HTERT RPE-1 (cell line): ENCODE measurements around the gene IL22RA1.

Experiments
- in situ Hi-C: fragments of 300-500 bp; cut with MboI; formaldehyde crosslinking; loops from 4 replicates; pipeline ENCODE4 v1.14.3; 2020; ENCODE audit warnings: low sequenced_read_pairs

The IL22RA1 gene

GRCh38 chr1:24142546-24143534 lies at the start of gene IL22RA1:
IL22RA1 (minus strand) TSS chr1:24143140; CDS start chr1:24143082, 58 bp downstream.
- in situ Hi-C loops = no loop called here

GRCh38 chr1:24191860-24192259 lies 48.9 kb upstream of the IL22RA1 start:
- in situ Hi-C loops = no loop called here

- in situ Hi-C loops = no loop called here
Measured at GRCh38 chr1:24190983-24191461, 48.1 kb upstream of the IL22RA1 start.

- in situ Hi-C loops = no loop called here
Measured at GRCh38 chr1:24189528-24189927, 46.6 kb upstream of the IL22RA1 start.

- in situ Hi-C loops = no loop called here
Measured at GRCh38 chr1:24186993-24187790, 44.3 kb upstream of the IL22RA1 start, which contains the start of gene IFNLR1. IFNLR1 (minus strand) TSS chr1:24187289; CDS start chr1:24187248, 41 bp downstream.

- in situ Hi-C loops = no loop called here
Measured at GRCh38 chr1:24186711-24186992, 43.7 kb upstream of the IL22RA1 start.

- in situ Hi-C loops = no loop called here
Measured at GRCh38 chr1:24186031-24186710, 43.2 kb upstream of the IL22RA1 start.

GRCh38 chr1:24185076-24185475 lies 42.1 kb upstream of the IL22RA1 start:
- in situ Hi-C loops = no loop called here

- in situ Hi-C loops = no loop called here
Measured at GRCh38 chr1:24182061-24182460, 39.1 kb upstream of the IL22RA1 start.

- in situ Hi-C loops = no loop called here
Measured at GRCh38 chr1:24181619-24182018, 38.7 kb upstream of the IL22RA1 start.

GRCh38 chr1:24180676-24181075 lies 37.7 kb upstream of the IL22RA1 start:
- in situ Hi-C loops = no loop called here

GRCh38 chr1:24179251-24179840 lies 36.4 kb upstream of the IL22RA1 start:
- in situ Hi-C loops = no loop called here

GRCh38 chr1:24178407-24178806 lies 35.5 kb upstream of the IL22RA1 start:
- in situ Hi-C loops = no loop called here

GRCh38 chr1:24177161-24177560 lies 34.2 kb upstream of the IL22RA1 start:
- in situ Hi-C loops = no loop called here

GRCh38 chr1:24175033-24175755 lies 32.3 kb upstream of the IL22RA1 start:
- in situ Hi-C loops = no loop called here

GRCh38 chr1:24173638-24174575 lies 31.0 kb upstream of the IL22RA1 start:
- in situ Hi-C loops = no loop called here

- in situ Hi-C loops = no loop called here
Measured at GRCh38 chr1:24172598-24172997, 29.7 kb upstream of the IL22RA1 start.

- in situ Hi-C loops = no loop called here
Measured at GRCh38 chr1:24169286-24169685, 26.3 kb upstream of the IL22RA1 start.

GRCh38 chr1:24168245-24168644 lies 25.3 kb upstream of the IL22RA1 start:
- in situ Hi-C loops = no loop called here
